Sigmoid colon (tissue), 4 donors: ENCODE data around the gene SAMD11.

Experiments used
- CTCF ChIP-seq, 4 experiments: fragments of 450-650 bp in 3 of 4; fragments of 200-600 bp in 1 of 4; IDR thresholded peaks; one replicate each; pipeline ENCODE4 v1.5.1; 2016 to 2019; ENCODE audit warnings: antibody characterized with exemption in 4 of 4, mild to moderate bottlenecking in 3 of 4, moderate library complexity in 2 of 4
- EP300 ChIP-seq, 4 donors: sonication (generic); formaldehyde crosslinking; IDR thresholded peaks; one replicate each; pipeline ENCODE4 v1.6.1; 2017; ENCODE audit warnings: antibody characterized with exemption in 4 of 4
- POLR2A ChIP-seq, 2 donors: fragments of 450-650 bp; IDR thresholded peaks; one replicate each; pipeline ENCODE4 v1.6.1; 2016; ENCODE audit warnings: antibody characterized with exemption in 2 of 2, mild to moderate bottlenecking in 2 of 2, moderate library complexity in 2 of 2
- POLR2AphosphoS5 ChIP-seq, 4 donors: sonication (generic); formaldehyde crosslinking; IDR thresholded peaks; one replicate each; pipeline ENCODE4 v1.6.1; 2017; ENCODE audit warnings: antibody characterized with exemption in 4 of 4

DNA sequence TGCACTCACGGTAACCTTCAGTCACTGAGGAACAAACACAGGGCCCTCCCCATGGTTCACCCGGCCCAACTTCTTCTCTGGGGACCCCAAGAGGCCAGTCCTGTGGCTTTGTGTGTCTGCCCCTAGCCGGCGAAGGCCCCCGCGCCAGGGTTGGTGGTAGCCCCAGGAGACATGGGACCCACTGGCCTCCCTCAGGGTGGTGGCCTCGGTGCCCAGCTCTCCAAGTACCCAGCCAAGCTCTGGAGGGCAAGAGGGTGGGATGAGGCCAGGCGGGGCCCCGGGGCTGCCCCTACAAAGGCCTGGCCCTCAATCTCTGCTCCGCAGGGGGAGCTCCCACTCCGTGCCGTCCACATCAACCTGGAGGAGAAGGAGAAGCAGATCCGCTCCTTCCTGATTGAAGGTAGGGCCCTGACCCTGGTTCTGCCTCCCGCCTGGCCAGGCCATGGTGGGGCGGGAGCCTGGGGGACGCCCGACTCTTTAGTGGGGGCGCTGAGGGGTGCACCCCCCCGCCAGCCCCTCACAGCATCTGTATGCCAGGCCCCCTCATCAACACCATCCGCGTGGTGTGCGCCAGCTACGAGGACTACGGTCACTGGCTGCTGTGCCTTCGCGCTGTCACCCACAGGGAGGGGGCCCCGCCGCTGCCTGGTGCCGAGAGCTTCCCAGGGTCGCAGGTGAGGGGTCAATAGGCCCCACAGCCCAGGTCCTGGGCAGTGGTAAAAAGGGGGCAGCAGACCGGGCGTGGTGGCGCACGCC is 48.2 kb downstream of the SAMD11 start:
- no peak for TF ChIP-seq POLR2A (IDR thresholded peaks at IDR 0.05)
- no peak for TF ChIP-seq CTCF (IDR thresholded peaks at IDR 0.05)
- TF ChIP-seq POLR2AphosphoS5 (IDR thresholded peaks at IDR 0.05): no peak
- TF ChIP-seq EP300 (IDR thresholded peaks at IDR 0.05): no peak
